CD8-positive, alpha-beta memory T cell (primary cell): Measurements from ENCODE around the gene PPP2R5D. TPM values are rescaled to one million over a fixed set of nuclear protein-coding genes. Genes with fewer than 3 reads are reported as not detected.

Source experiments
- CTCF ChIA-PET: fragments of 350-600 bp; sonication (Branson Sonifier 250); formaldehyde crosslinking; loops from one replicate; lab custom pipeline; 2021; ENCODE audit warnings: antibody characterized with exemption; lab: Charles Lee
- POLR2A ChIA-PET: fragments of 350-600 bp; sonication (Branson Sonifier 250); formaldehyde crosslinking; loops from one replicate; lab custom pipeline; 2021; ENCODE audit warnings: antibody characterized with exemption; lab: Charles Lee
- DNase-seq, 5 donors: peaks; one replicate each; pipeline versions ENCODE4 v3.0.0 to v3.0.0-alpha.2; 2020 to 2022; ENCODE audit warnings: mixed read lengths in 1 of 5
- H3K27ac ChIP-seq: one replicate; pipeline ENCODE4 v1.7.0; 2013; ENCODE audit warnings: low read depth, mild to moderate bottlenecking, low read length, moderate library complexity
- H3K27me3 ChIP-seq: 2 replicates; pipeline ENCODE4 v1.7.0; 2013; ENCODE audit warnings: low read length, mild to moderate bottlenecking; ENCODE audit not compliant: insufficient read depth, poor library complexity, severe bottlenecking
- H3K36me3 ChIP-seq: 2 replicates; pipeline ENCODE4 v1.7.0; 2013; ENCODE audit warnings: mild to moderate bottlenecking, low read length, moderate library complexity; ENCODE audit not compliant: insufficient read depth
- H3K4me1 ChIP-seq: 2 replicates; pipeline ENCODE4 v1.7.0; 2013; ENCODE audit warnings: mild to moderate bottlenecking, low read length, moderate library complexity; ENCODE audit not compliant: insufficient read depth
- H3K4me3 ChIP-seq: 2 replicates; pipeline ENCODE4 v1.7.0; 2013; ENCODE audit warnings: mild to moderate bottlenecking, low read length
- H3K9me3 ChIP-seq: 2 replicates; pipeline ENCODE4 v1.7.0; 2013; ENCODE audit warnings: mild to moderate bottlenecking, low read length
- H3K27ac Mint-ChIP-seq, 8 donors: one replicate each; pipeline ENCODE4 v1.8.0; 2020 to 2021; ENCODE audit warnings: mixed read lengths in 8 of 8, mild to moderate bottlenecking in 6 of 8, inconsistent platforms in 3 of 8, moderate library complexity in 3 of 8
- H3K27me3 Mint-ChIP-seq, 2 donors: one replicate each; pipeline ENCODE4 v1.8.0; 2020 to 2021; ENCODE audit warnings: mixed read lengths in 2 of 2, mild to moderate bottlenecking in 1 of 2, moderate library complexity in 1 of 2
- H3K36me3 Mint-ChIP-seq, 3 donors: one replicate each; pipeline ENCODE4 v1.8.0; 2020 to 2021; ENCODE audit warnings: mixed read lengths in 3 of 3, inconsistent platforms in 1 of 3, mild to moderate bottlenecking in 1 of 3
- H3K4me1 Mint-ChIP-seq, 3 donors: one replicate each; pipeline ENCODE4 v1.8.0; 2020 to 2021; ENCODE audit warnings: mixed read lengths in 3 of 3, inconsistent platforms in 1 of 3, mild to moderate bottlenecking in 1 of 3
- H3K4me3 Mint-ChIP-seq, 7 donors: one replicate each; pipeline ENCODE4 v1.8.0; 2020 to 2021; ENCODE audit warnings: mixed read lengths in 7 of 7, mild to moderate bottlenecking in 6 of 7, moderate library complexity in 4 of 7, inconsistent platforms in 2 of 7
- H3K9me3 Mint-ChIP-seq, 5 donors: one replicate each; pipeline ENCODE4 v1.8.0; 2020 to 2022; ENCODE audit warnings: mixed read lengths in 5 of 5, mild to moderate bottlenecking in 3 of 5, moderate library complexity in 2 of 5, inconsistent platforms in 1 of 5
- polyA plus RNA-seq: library from polyadenylated mRNA; unstranded; fragments of 300-500 nt; fragmentation: Illumina TruSeq; gene quantifications from one replicate; pipeline ENCODE4 v1.2.3, GENCODE V29; 2021
- total RNA-seq, 2 experiments: library from RNA; stranded (reverse); gene quantifications; one replicate each; pipeline ENCODE4 v1.2.3, GENCODE V29; 2021

PPP2R5D gene
- total and polyA plus RNA-seq, 3 experiments from 2014 or later: 32.5 to 52.4 (median 52.2) TPM

DNA sequence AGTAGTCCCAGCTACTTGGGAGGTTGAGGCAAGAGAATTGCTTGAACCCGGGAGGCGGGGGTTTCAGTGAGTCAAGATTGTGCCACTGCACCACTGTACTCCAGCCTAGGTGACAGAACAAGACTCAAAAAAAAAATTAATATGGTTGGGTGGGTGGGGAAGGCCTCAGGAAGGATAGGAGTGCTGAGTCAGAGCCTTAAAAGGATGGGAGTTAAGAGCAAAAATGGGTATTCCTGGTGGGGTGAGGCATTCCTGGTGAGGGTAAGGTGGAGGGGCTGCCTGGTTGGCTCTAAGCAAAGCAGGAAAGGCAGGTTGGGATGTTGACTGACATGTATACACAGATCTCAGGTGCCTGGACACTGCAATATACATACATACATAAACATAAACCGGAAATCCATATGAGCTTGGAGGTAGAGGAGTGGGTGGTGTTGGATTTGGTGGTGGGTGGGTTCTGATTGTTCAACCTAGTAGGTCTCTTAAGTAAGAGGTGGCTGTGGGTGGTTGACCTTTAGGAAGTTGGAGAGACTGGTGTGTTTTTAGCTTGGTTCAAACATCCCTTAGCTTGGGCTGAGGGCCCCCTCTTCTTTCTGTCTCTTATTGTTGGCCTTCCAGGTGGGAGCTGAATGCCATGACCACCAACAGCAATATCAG, 35.8 kb downstream of the PPP2R5D start:
- ChIA-PET CTCF (interaction anchor here (1.0 to 1.2 kb wide), 2 partner anchors 12 to 36 kb away, joined by 3 read pairs; partner anchors contain the start of gene PPP2R5D), POLR2A (interaction anchor here (1.3 to 1.8 kb wide), 2 partner anchors 33 to 41 kb away, joined by 5 to 8 read pairs; partner anchors contain the start of genes CUL7 and PEX6)
- Mint-ChIP-seq H3K9me3 (no peaks in the 10 kb centered on the region), H3K27ac (peak overlapping the region in 5 of 8 donors; percentile 7 to 90 (median 84)), H3K4me3 (peak overlapping the region; percentile 25 to 98 (median 86)), H3K36me3 (peaks cover 6 to 60% (median 19%) of the 10 kb centered on the region in 3 donors), H3K27me3 (no peaks in the 10 kb centered on the region), H3K4me1 (peaks cover 33 to 53% (median 42%) of the 10 kb centered on the region in 3 donors)
- no peak overlapping the region for H3K27ac ChIP-seq
- H3K4me3 ChIP-seq: no peak overlapping the region
- H3K27me3 ChIP-seq: no peaks in the 10 kb centered on the region
- DNase-seq: no peak
- H3K9me3 ChIP-seq: no peaks in the 10 kb centered on the region
- peaks cover 21% of the 10 kb centered on the region for H3K36me3 ChIP-seq
- peaks cover 47% of the 10 kb centered on the region for H3K4me1 ChIP-seq

DNA sequence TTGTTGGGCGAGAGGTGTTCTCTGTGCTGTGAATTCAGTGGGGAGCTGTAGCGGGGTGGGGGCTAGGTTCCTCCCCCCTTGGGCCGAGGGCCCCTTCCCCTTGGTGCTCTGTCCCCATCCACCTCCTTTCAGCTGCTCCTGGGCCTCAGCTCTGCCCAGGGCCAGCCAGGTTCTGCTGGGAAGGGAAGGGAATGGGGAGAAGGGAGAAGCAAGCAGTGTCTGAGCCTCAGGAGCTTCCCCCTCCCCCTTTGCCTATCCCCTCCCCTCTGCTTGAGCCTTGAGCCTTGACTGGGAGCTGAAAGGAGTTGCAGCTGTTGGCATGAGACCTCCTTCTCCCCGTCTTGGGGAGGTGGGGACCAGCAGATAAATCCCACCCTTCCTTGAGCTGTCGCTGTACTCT, 36.5 kb downstream of the PPP2R5D start:
- H3K9me3 Mint-ChIP-seq: no peaks in the 10 kb centered on the region

DNA sequence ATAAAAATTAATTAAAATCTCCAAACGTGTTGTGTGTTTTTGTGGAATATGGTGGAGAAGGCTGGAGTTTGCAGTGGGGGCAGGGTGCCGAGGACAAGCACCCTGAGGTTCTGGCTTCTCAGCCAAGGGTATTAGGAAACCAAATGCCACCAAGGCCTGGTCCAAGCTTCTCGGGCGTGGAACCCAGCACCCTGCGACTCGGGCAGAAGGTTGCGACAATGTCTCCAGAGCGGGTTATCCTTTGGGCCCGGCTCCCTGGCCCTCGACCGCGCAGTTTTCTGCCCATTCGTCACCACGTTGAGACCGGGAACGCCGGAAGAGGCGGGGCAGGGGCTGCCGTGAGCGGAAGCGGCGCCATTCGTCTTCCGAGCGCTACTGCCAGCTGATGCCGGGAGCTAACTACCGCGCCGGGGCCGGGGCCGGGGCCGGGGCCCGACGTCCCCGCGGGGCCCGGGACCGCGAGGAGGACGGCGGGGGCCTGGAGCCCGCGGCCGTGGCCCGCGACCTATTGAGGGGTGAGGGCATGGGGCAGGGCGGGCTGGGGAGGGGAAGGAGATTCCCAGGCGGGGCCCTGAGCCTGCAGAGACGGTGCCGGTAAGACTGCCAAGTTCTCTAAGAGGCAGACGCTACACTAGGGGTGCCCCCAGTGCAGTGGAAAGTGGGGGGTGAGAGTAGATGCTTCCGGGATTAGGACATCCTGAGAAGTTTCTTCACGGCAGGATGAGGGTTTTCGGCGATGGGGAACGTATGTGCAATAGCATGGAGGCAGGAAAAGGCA, 37.1 kb downstream of the PPP2R5D start, which contains the start of gene RRP36:
TSS of gene RRP36 (plus strand) at position 354 of the 778 bp plus-strand sequence. CDS start at position 386, 32 bp downstream.
- peaks cover 10 to 67% (median 17%) of the 10 kb centered on the region in 3 donors for H3K36me3 Mint-ChIP-seq
- H3K4me1 Mint-ChIP-seq: peaks cover 27 to 47% (median 35%) of the 10 kb centered on the region in 3 donors
- peak; percentile 52 to 73 (median 56) for DNase-seq
- H3K9me3 Mint-ChIP-seq: no peaks in the 10 kb centered on the region
- Histone ChIP-seq H3K9me3 (no peaks in the 10 kb centered on the region), H3K27ac (peak within 1 kb of the TSS; percentile 71), H3K36me3 (peaks cover 32% of the 10 kb centered on the region), H3K4me1 (peaks cover 39% of the 10 kb centered on the region), H3K27me3 (no peaks in the 10 kb centered on the region), H3K4me3 (peak within 1 kb of the TSS; percentile 92)
- CTCF ChIA-PET: interaction anchor here (0.7 to 1.2 kb wide), 4 partner anchors 11 to 122 kb away, joined by 3 read pairs; partner anchors contain the start of gene PPP2R5D
- H3K27me3 Mint-ChIP-seq: no peaks in the 10 kb centered on the region
- POLR2A ChIA-PET: interaction anchor here (0.7 to 1.8 kb wide), 6 partner anchors 32 to 550 kb away, joined by 5 to 13 read pairs (median 6); partner anchors contain the start of genes CNPY3, CUL7, KLC4 and MRPL2
- H3K4me3 Mint-ChIP-seq: peak within 1 kb of the TSS; percentile 95 to 99 (median 97)
- H3K27ac Mint-ChIP-seq: peak within 1 kb of the TSS; percentile 84 to 98 (median 95)

More for the DNA sequence above, 36.5 kb downstream of the PPP2R5D start:
- H3K36me3 Mint-ChIP-seq: peaks cover 7 to 63% (median 19%) of the 10 kb centered on the region in 3 donors
- DNase-seq: no peak
- ChIA-PET CTCF (interaction anchor here (1.0 to 1.2 kb wide), 2 partner anchors 11 to 37 kb away, joined by 3 read pairs; partner anchors contain the start of gene PPP2R5D), POLR2A (interaction anchor here (0.7 to 1.8 kb wide), 5 partner anchors 33 to 91 kb away, joined by 5 to 13 read pairs (median 8); partner anchors contain the start of genes CNPY3, CUL7, KLC4 and MRPL2)
- peaks cover 31 to 50% (median 41%) of the 10 kb centered on the region in 3 donors for H3K4me1 Mint-ChIP-seq
- H3K27ac ChIP-seq: peak overlapping the region; percentile 71
- no peaks in the 10 kb centered on the region for H3K9me3 ChIP-seq
- H3K36me3 ChIP-seq: peaks cover 26% of the 10 kb centered on the region
- peak overlapping the region; percentile 68 for H3K4me3 ChIP-seq
- H3K4me3 Mint-ChIP-seq: peak overlapping the region; percentile 95 to 99 (median 97)
- no peaks in the 10 kb centered on the region for H3K27me3 Mint-ChIP-seq
- H3K4me1 ChIP-seq: peaks cover 45% of the 10 kb centered on the region
- peak overlapping the region in 7 of 8 donors; percentile 7 to 93 (median 84) for H3K27ac Mint-ChIP-seq
- H3K27me3 ChIP-seq: no peaks in the 10 kb centered on the region

DNA sequence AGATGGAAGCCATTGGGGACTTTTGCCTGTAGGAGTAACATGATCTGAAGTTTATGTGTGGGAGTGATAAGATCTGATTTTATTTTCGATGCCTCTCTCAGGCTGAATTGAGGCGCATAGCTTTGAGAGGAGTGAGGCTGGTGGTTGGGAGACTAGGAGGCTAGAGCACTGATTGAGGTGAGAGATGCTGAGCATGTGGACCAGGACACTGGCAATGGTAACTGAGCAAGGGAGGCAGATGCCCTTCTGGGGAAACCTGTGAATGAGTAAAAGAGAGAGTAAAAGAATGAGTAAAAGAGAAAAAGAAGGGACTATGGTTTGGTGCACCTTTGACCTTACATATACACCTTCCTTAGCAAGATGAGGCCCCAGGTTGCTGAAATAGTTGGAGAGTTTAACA, 40.1 kb downstream of the PPP2R5D start:
- Histone ChIP-seq H3K4me3 (no peak overlapping the region), H3K36me3 (peaks cover 47% of the 10 kb centered on the region), H3K9me3 (no peaks in the 10 kb centered on the region), H3K27me3 (no peaks in the 10 kb centered on the region), H3K27ac (no peak overlapping the region), H3K4me1 (peaks cover 28% of the 10 kb centered on the region)
- peaks cover 21 to 29% (median 21%) of the 10 kb centered on the region in 3 donors for H3K4me1 Mint-ChIP-seq
- peaks cover 0 to 1% of the 10 kb centered on the region in 2 donors for H3K27me3 Mint-ChIP-seq
- ChIA-PET CTCF (interaction anchor here (1.2 to 3.2 kb wide), 3 partner anchors 10 to 119 kb away, joined by 4 to 13 read pairs (median 5); partner anchors contain the start of genes KLHDC3 and MEA1), POLR2A (interaction anchor here (0.6 kb wide), 2 partner anchors 637 to 1525 kb away, joined by 5 read pairs; no protein-coding TSS in a partner anchor)
- peak overlapping the region in 2 of 7 donors; percentile 40 to 78 for H3K4me3 Mint-ChIP-seq
- no peaks in the 10 kb centered on the region for H3K9me3 Mint-ChIP-seq
- DNase-seq: no peak
- H3K36me3 Mint-ChIP-seq: peaks cover 14 to 66% (median 19%) of the 10 kb centered on the region in 3 donors
- H3K27ac Mint-ChIP-seq: peak overlapping the region in 6 of 8 donors; percentile 1 to 91 (median 56)

DNA sequence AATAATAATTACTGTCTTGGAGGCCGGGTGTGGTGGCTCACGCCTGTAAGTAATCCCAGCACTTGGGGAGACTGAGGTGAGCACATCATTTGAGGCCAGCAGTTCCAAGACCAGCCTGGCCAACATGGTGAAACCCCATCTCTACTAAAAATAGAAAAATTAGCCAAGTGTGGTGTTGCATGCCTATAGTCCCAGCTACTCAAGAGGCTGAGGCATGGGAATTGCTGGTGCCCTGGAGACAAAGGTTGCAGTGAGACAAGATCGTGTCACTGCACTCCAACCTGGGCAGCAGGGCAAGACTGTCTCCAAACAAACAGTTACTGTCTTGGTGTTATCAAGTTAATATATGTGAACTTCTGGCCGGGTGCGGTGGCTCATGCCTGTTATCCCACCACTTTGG, 42.0 kb downstream of the PPP2R5D start:
- Histone ChIP-seq H3K27ac (no peak overlapping the region), H3K27me3 (no peaks in the 10 kb centered on the region), H3K36me3 (peaks cover 53% of the 10 kb centered on the region), H3K4me3 (no peak overlapping the region), H3K4me1 (peaks cover 19% of the 10 kb centered on the region), H3K9me3 (no peaks in the 10 kb centered on the region)
- peaks cover 17 to 22% (median 20%) of the 10 kb centered on the region in 3 donors for H3K4me1 Mint-ChIP-seq
- peak overlapping the region in 2 of 8 donors; percentile 40 to 54 for H3K27ac Mint-ChIP-seq
- H3K36me3 Mint-ChIP-seq: peaks cover 14 to 63% (median 21%) of the 10 kb centered on the region in 3 donors
- CTCF ChIA-PET: interaction anchor here (3.2 kb wide), 1 partner anchor 117 kb away, joined by 13 read pairs; no protein-coding TSS in a partner anchor
- H3K27me3 Mint-ChIP-seq: peaks cover 0 to 1% of the 10 kb centered on the region in 2 donors
- H3K9me3 Mint-ChIP-seq: no peaks in the 10 kb centered on the region
- DNase-seq: no peak
- POLR2A ChIA-PET: no interaction called here
- peak overlapping the region in 1 of 7 donors; percentile 70 for H3K4me3 Mint-ChIP-seq

DNA sequence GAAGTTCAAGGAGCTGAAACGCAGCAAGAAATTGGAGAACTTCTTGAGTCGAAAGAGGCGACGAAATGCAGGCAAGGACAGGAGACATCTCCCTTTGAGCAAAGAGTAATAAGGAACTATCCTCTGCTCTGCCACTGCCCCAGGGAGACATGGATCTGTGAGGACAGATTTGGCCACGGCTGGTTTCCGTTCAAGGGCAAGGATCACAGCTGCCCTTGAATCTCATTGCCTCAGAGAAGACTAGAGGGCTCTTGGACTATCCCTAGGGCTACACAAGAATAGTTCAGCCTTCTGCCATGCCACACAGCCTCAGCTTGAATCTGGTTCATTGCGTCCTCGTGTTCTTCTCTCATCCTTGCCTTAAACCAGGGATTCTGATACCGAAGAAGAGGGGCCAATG, 44.8 kb downstream of the PPP2R5D start:
- peak overlapping the region in 1 of 7 donors; percentile 24 for H3K4me3 Mint-ChIP-seq
- Histone ChIP-seq H3K9me3 (no peaks in the 10 kb centered on the region), H3K4me1 (peaks cover 7% of the 10 kb centered on the region), H3K27ac (no peak overlapping the region), H3K36me3 (peaks cover 59% of the 10 kb centered on the region), H3K4me3 (no peak overlapping the region), H3K27me3 (no peaks in the 10 kb centered on the region)
- peaks cover 10 to 14% (median 11%) of the 10 kb centered on the region in 3 donors for H3K4me1 Mint-ChIP-seq
- CTCF ChIA-PET: no interaction called here
- peaks cover 14 to 80% (median 17%) of the 10 kb centered on the region in 3 donors for H3K36me3 Mint-ChIP-seq
- H3K27me3 Mint-ChIP-seq: peaks cover 0 to 1% of the 10 kb centered on the region in 2 donors
- no peak for DNase-seq
- H3K9me3 Mint-ChIP-seq: no peaks in the 10 kb centered on the region
- POLR2A ChIA-PET: no interaction called here
- H3K27ac Mint-ChIP-seq: no peak overlapping the region

DNA sequence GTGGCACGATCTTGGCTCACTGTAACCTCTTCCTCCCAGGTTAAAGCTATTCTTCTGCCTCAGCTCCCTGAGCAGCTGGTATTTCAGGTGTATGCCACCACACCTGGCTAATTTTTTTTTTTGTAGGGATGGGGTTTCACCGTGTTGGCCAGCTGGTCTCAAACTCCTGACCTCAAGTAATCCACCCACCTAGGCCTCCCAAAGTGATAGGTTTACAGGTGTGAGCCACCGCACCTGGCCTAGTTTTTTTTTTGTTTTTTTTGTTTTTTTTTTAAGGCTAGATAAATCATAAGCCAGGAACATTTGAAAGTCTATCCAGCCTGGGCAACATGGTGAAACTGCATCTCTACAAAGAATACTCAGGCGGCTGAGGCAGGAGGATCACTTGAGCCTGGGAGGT, 48.0 kb downstream of the PPP2R5D start:
- H3K27ac ChIP-seq: no peak overlapping the region
- CTCF ChIA-PET: interaction anchor here (1.1 to 1.3 kb wide), 2 partner anchors 12 to 15 kb away, joined by 3 read pairs; no protein-coding TSS in a partner anchor
- Mint-ChIP-seq H3K27me3 (no peaks in the 10 kb centered on the region), H3K27ac (no peak overlapping the region), H3K4me1 (peaks cover 0 to 6% (median 1%) of the 10 kb centered on the region in 3 donors), H3K4me3 (no peak overlapping the region), H3K36me3 (peaks cover 4 to 72% (median 9%) of the 10 kb centered on the region in 3 donors), H3K9me3 (no peaks in the 10 kb centered on the region)
- no peaks in the 10 kb centered on the region for H3K4me1 ChIP-seq
- no peaks in the 10 kb centered on the region for H3K9me3 ChIP-seq
- peaks cover 30% of the 10 kb centered on the region for H3K36me3 ChIP-seq
- no peaks in the 10 kb centered on the region for H3K27me3 ChIP-seq
- POLR2A ChIA-PET: no interaction called here
- no peak overlapping the region for H3K4me3 ChIP-seq
- DNase-seq: no peak
